Aorta (tissue), 5 donors: Measurements from ENCODE around the gene TEKT5. TPM values are rescaled to one million over a fixed set of nuclear protein-coding genes. Genes with fewer than 3 reads are reported as not detected.
"Not testable (repeated sequence)": the region's sequence is repeated elsewhere in the genome, so short reads cannot be mapped to it uniquely, and the experiment has no call there.

ENCODE experiments used
- ATAC-seq: fragments of 200-7000 bp; cut with Tn5 transposase; one replicate; pipeline ENCODE4 v1.9.1; 2022; ENCODE audit warnings: moderate library complexity; ENCODE audit not compliant: low FRiP score
- DNase-seq, 2 donors: peaks; one replicate each; pipeline ENCODE4 v3.0.0-alpha.2; 2020
- H3K27ac ChIP-seq, 2 donors: one replicate each; pipeline ENCODE4 v1.5.1; 2013; ENCODE audit warnings: low read length in 2 of 2, mild to moderate bottlenecking in 2 of 2, moderate library complexity in 2 of 2, control low read depth in 1 of 2, inconsistent platforms in 1 of 2, low read depth in 1 of 2
- H3K27me3 ChIP-seq, 2 donors: one replicate each; pipeline ENCODE4 v1.6.1; 2013; ENCODE audit warnings: control low read depth in 1 of 2, low read length in 1 of 2, mild to moderate bottlenecking in 1 of 2, moderate library complexity in 1 of 2; ENCODE audit not compliant: insufficient read depth in 2 of 2, control insufficient read depth in 1 of 2
- H3K36me3 ChIP-seq, 2 donors: one replicate each; pipeline ENCODE4 v1.6.1; 2013; ENCODE audit warnings: control low read depth in 1 of 2, low read length in 1 of 2, mild to moderate bottlenecking in 1 of 2; ENCODE audit not compliant: insufficient read depth in 2 of 2, control insufficient read depth in 1 of 2
- H3K4me1 ChIP-seq, 2 donors: one replicate each; pipeline ENCODE4 v1.6.1; 2013; ENCODE audit warnings: low read length in 2 of 2, control low read depth in 1 of 2, mild to moderate bottlenecking in 1 of 2, moderate library complexity in 1 of 2; ENCODE audit not compliant: insufficient read depth in 2 of 2, control insufficient read depth in 1 of 2
- H3K4me3 ChIP-seq, 2 donors: one replicate each; pipeline ENCODE4 v1.5.1; 2013; ENCODE audit warnings: low read length in 2 of 2, control low read depth in 1 of 2, mild to moderate bottlenecking in 1 of 2
- H3K9me3 ChIP-seq: one replicate; pipeline ENCODE4 v1.6.1; 2013; ENCODE audit warnings: mild to moderate bottlenecking, low read length; ENCODE audit not compliant: control insufficient read depth
- WGBS, 2 donors: extraction: QIAGEN DNeasy Blood & Tissue Kit; methylation state at CpG; one replicate each; pipeline ENCODE4 v1.1.7; 2013; 5-methylcytosine and 5-hydroxymethylcytosine counted together
- intact Hi-C, 2 donors: fragments of 100-400 bp; cut with DNase I; formaldehyde crosslinking; loops; one replicate each; pipeline versions ENCODE4 v1.14.2 to v1.15.0; 2022
- polyA plus RNA-seq, 2 donors: library from polyadenylated mRNA; stranded (reverse); fragments of 200-250 nt; gene quantifications; one replicate each; pipeline ENCODE4 v1.2.3, GENCODE V29; 2013
- total RNA-seq, 2 donors: library from RNA; stranded (reverse); fragmentation: NEBNext Ultra II Directional; extraction: Animal tissue kit (Norgen Biotek cat#: 25700); gene quantifications; one replicate each; pipeline ENCODE4 v1.2.1, GENCODE V29; 2021
- donor health status: healthy with polysubstance abuse.
- donor health status: Bipolar disorder and iron deficiency.
- donor health status: DM: no; HTN: no; CAD: no.
- donor health status: DM: no; HTN: no; CAD: no.
- donor health status: DM: yes; HTN: yes; CAD: no.

TEKT5 gene
- total and polyA plus RNA-seq, 4 donors, result 0.29 to 2.9 (median 0.39) TPM; not detected in 1

- Histone ChIP-seq H3K27me3 (no peaks in the 10 kb centered on the region), H3K4me3 (no peak overlapping the region), H3K36me3 (no peaks in the 10 kb centered on the region), H3K9me3 (no peaks in the 10 kb centered on the region), H3K27ac (no peak overlapping the region), H3K4me1 (no peaks in the 10 kb centered on the region)
- intact Hi-C loops, result no loop called here
- WGBS, 2 donors, result 69 to 77% methylated on average over 8 of the region's 8 CpGs
- ATAC-seq, result no peak
- no peak for DNase-seq
Measured at GRCh38 chr16:10660950-10661635, 33.6 kb downstream of the TEKT5 start.

GRCh38 chr16:10658943-10659342, 35.8 kb downstream of the TEKT5 start:
- 96 to 97% methylated on average over 6 of the region's 6 CpGs for WGBS, 2 donors

GRCh38 chr16:10657925-10658324, 36.8 kb downstream of the TEKT5 start:
- Histone ChIP-seq H3K4me3 (no peak overlapping the region), H3K27ac (no peak overlapping the region), H3K27me3 (no peaks in the 10 kb centered on the region), H3K4me1 (no peaks in the 10 kb centered on the region), H3K36me3 (no peaks in the 10 kb centered on the region), H3K9me3 (no peaks in the 10 kb centered on the region)
- DNase-seq (no peak), ATAC-seq (no peak)
- intact Hi-C loops, result no loop called here
- WGBS, 2 donors, result 92 to 93% methylated on average over 4 of the region's 4 CpGs

More at GRCh38 chr16:10658943-10659342, 35.8 kb downstream of the TEKT5 start:
- DNase-seq, result no peak
- Histone ChIP-seq H3K27ac (no peak overlapping the region), H3K27me3 (no peaks in the 10 kb centered on the region), H3K4me1 (no peaks in the 10 kb centered on the region), H3K36me3 (no peaks in the 10 kb centered on the region), H3K9me3 (no peaks in the 10 kb centered on the region), H3K4me3 (no peak overlapping the region)
- ATAC-seq, result no peak
- intact Hi-C loops, result no loop called here

- Histone ChIP-seq H3K27me3 (no peaks in the 10 kb centered on the region), H3K27ac (no peak overlapping the region), H3K9me3 (no peaks in the 10 kb centered on the region), H3K36me3 (no peaks in the 10 kb centered on the region), H3K4me3 (no peak overlapping the region), H3K4me1 (no peaks in the 10 kb centered on the region)
- intact Hi-C loops, result no loop called here
- DNase-seq (no peak), ATAC-seq (no peak)
Measured at GRCh38 chr16:10656618-10657017, 38.1 kb downstream of the TEKT5 start.

- intact Hi-C loops, result no loop called here
- Histone ChIP-seq H3K4me3 (no peak overlapping the region), H3K27me3 (no peaks in the 10 kb centered on the region), H3K4me1 (no peaks in the 10 kb centered on the region), H3K27ac (no peak overlapping the region), H3K36me3 (no peaks in the 10 kb centered on the region), H3K9me3 (no peaks in the 10 kb centered on the region)
- ATAC-seq (no peak), DNase-seq (no peak)
Measured at GRCh38 chr16:10655415-10655977, 39.2 kb downstream of the TEKT5 start.

GRCh38 chr16:10654592-10655414, 39.9 kb downstream of the TEKT5 start:
- intact Hi-C loops, result no loop called here
- Histone ChIP-seq H3K36me3 (no peaks in the 10 kb centered on the region), H3K27me3 (no peaks in the 10 kb centered on the region), H3K9me3 (no peaks in the 10 kb centered on the region), H3K27ac (no peak overlapping the region), H3K4me3 (no peak overlapping the region), H3K4me1 (no peaks in the 10 kb centered on the region)
- WGBS, 2 donors, result 66 to 68% methylated on average over 7 to 8 of the region's 8 CpGs
- DNase-seq (no peak), ATAC-seq (no peak)

GRCh38 chr16:10652730-10653590, 41.8 kb downstream of the TEKT5 start:
- no peak for DNase-seq
- WGBS, 2 donors, result 31 to 33% methylated on average over 7 to 8 of the region's 8 CpGs
- no peak for ATAC-seq

GRCh38 chr16:10649098-10649497, 45.6 kb downstream of the TEKT5 start:
- H3K27me3 ChIP-seq, intact Hi-C loops, H3K36me3 ChIP-seq, H3K27ac ChIP-seq, H3K9me3 ChIP-seq, ATAC-seq, H3K4me3 ChIP-seq, H3K4me1 ChIP-seq: not testable (repeated sequence)
- DNase-seq, result peak in 1 of 2 donors; percentile 0
- WGBS, 2 donors, result 97 to 100% methylated on average over 1 of the region's 1 CpG

More at GRCh38 chr16:10652730-10653590, 41.8 kb downstream of the TEKT5 start:
- intact Hi-C loops, result no loop called here
- H3K27me3 ChIP-seq, result no peaks in the 10 kb centered on the region
- no peaks in the 10 kb centered on the region for H3K36me3 ChIP-seq
- no peak overlapping the region for H3K4me3 ChIP-seq
- no peak overlapping the region for H3K27ac ChIP-seq
- no peaks in the 10 kb centered on the region for H3K9me3 ChIP-seq
- H3K4me1 ChIP-seq, result no peaks in the 10 kb centered on the region
